ENCODE results near the gene OR2AG1. TPM values are rescaled to one million over a fixed set of nuclear protein-coding genes. Genes with fewer than 3 reads are reported as not detected.

The OR2AG1 gene
- total RNA-seq, 1 donor from 2014 or later, result not detected

- H3K4me1 ChIP-seq (ENCODE audit: insufficient read depth, low read length), result no peaks in the 10 kb centered on the region
- no peaks in the 10 kb centered on the region for H3K9me3 Mint-ChIP-seq (ENCODE audit: unreplicated experiment)
- no peak for TF ChIP-seq EZH2 (IDR thresholded peaks at IDR 0.05; ENCODE audit: insufficient read depth, low read length)
- TF ChIP-seq, protein P1, sequence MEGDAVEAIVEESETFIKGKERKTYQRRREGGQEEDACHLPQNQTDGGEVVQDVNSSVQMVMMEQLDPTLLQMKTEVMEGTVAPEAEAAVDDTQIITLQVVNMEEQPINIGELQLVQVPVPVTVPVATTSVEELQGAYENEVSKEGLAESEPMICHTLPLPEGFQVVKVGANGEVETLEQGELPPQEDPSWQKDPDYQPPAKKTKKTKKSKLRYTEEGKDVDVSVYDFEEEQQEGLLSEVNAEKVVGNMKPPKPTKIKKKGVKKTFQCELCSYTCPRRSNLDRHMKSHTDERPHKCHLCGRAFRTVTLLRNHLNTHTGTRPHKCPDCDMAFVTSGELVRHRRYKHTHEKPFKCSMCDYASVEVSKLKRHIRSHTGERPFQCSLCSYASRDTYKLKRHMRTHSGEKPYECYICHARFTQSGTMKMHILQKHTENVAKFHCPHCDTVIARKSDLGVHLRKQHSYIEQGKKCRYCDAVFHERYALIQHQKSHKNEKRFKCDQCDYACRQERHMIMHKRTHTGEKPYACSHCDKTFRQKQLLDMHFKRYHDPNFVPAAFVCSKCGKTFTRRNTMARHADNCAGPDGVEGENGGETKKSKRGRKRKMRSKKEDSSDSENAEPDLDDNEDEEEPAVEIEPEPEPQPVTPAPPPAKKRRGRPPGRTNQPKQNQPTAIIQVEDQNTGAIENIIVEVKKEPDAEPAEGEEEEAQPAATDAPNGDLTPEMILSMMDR (IDR thresholded peaks at IDR 0.05; ENCODE audit: insufficient read depth, low read depth, low read length), result peak; percentile 74
- FAIRE-seq, result no peak
- DNase-seq (ENCODE audit: low read depth), result peak; percentile 6
- no peaks in the 10 kb centered on the region for H3K4me1 Mint-ChIP-seq (ENCODE audit: low read depth, unreplicated experiment)
- H3K9me3 ChIP-seq (ENCODE audit: insufficient read depth, low read depth, low read length), result peaks cover 3% of the 10 kb centered on the region
- H3K36me3 ChIP-seq (ENCODE audit: insufficient read depth, low read length), result no peaks in the 10 kb centered on the region
- no peak overlapping the region for H2AFZ ChIP-seq (ENCODE audit: low read depth, low read length)
- no peaks in the 10 kb centered on the region for H3K27me3 Mint-ChIP-seq (ENCODE audit: low read depth, unreplicated experiment)
- H3K36me3 Mint-ChIP-seq (ENCODE audit: low read depth, unreplicated experiment), result no peaks in the 10 kb centered on the region
- no peak overlapping the region for H3K27ac ChIP-seq (ENCODE audit: low read depth, low read length)
- H3K79me2 ChIP-seq (ENCODE audit: insufficient read depth, low read length), result no peaks in the 10 kb centered on the region
- no peak overlapping the region for H3K9ac ChIP-seq (ENCODE audit: low read length)
- no peak overlapping the region for H3K4me3 Mint-ChIP-seq (ENCODE audit: unreplicated experiment)
- H3K4me3 ChIP-seq (ENCODE audit: insufficient read depth, low read depth, low read length), result no peak overlapping the region
- H3K4me2 ChIP-seq (ENCODE audit: low read length), result no peak overlapping the region
- H3K27ac Mint-ChIP-seq (ENCODE audit: unreplicated experiment), result no peak overlapping the region
- H4K20me1 ChIP-seq (ENCODE audit: insufficient read depth, low read length), result no peaks in the 10 kb centered on the region
- no peaks in the 10 kb centered on the region for H3K27me3 ChIP-seq (ENCODE audit: insufficient read depth, low read length)
These were observed 44.9 kb upstream of the OR2AG1 start for GRCh38 chr11:6737872-6738466.

DNA sequence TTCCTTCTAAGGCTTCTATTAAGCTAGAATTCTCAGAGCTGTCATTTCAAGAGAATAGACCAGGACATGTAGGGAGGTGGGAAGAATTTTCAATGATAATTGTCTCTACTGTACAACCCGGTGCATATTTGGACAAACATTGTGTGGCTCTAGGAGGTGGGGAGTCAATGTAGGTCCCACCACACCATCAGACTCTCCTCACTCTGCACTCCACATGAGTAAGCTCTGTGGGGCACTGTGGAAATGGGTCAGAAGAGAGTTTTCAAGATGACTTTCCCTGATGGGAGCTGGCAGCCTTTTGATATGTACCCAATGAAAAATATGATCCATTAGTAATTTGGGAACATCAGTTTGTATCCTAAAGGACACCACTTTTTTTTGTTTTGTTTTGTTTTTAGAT is 44.2 kb upstream of the OR2AG1 start:
- Histone ChIP-seq H2AFZ (ENCODE audit: low read depth, low read length) (no peak overlapping the region), H3K9ac (ENCODE audit: low read length) (no peak overlapping the region), H3K27ac (ENCODE audit: low read depth, low read length) (no peak overlapping the region), H4K20me1 (ENCODE audit: insufficient read depth, low read length) (no peaks in the 10 kb centered on the region), H3K36me3 (ENCODE audit: insufficient read depth, low read length) (no peaks in the 10 kb centered on the region), H3K4me2 (ENCODE audit: low read length) (no peak overlapping the region), H3K79me2 (ENCODE audit: insufficient read depth, low read length) (no peaks in the 10 kb centered on the region), H3K4me3 (ENCODE audit: insufficient read depth, low read depth, low read length) (no peak overlapping the region), H3K9me3 (ENCODE audit: insufficient read depth, low read depth, low read length) (peaks cover 3% of the 10 kb centered on the region), H3K27me3 (ENCODE audit: insufficient read depth, low read length) (no peaks in the 10 kb centered on the region), H3K4me1 (ENCODE audit: insufficient read depth, low read length) (no peaks in the 10 kb centered on the region)
- H3K4me3 Mint-ChIP-seq (ENCODE audit: unreplicated experiment), result no peak overlapping the region
- H3K27me3 Mint-ChIP-seq (ENCODE audit: low read depth, unreplicated experiment), result no peaks in the 10 kb centered on the region
- FAIRE-seq (no peak), DNase-seq (ENCODE audit: low read depth) (no peak)
- no peak overlapping the region for H3K27ac Mint-ChIP-seq (ENCODE audit: unreplicated experiment)
- no peaks in the 10 kb centered on the region for H3K36me3 Mint-ChIP-seq (ENCODE audit: low read depth, unreplicated experiment)
- TF ChIP-seq, protein P1 (IDR thresholded peaks at IDR 0.05; ENCODE audit: insufficient read depth, low read depth, low read length), result no peak
- TF ChIP-seq EZH2 (IDR thresholded peaks at IDR 0.05; ENCODE audit: insufficient read depth, low read length), result no peak
- no peaks in the 10 kb centered on the region for H3K9me3 Mint-ChIP-seq (ENCODE audit: unreplicated experiment)
- H3K4me1 Mint-ChIP-seq (ENCODE audit: low read depth, unreplicated experiment), result no peaks in the 10 kb centered on the region

GRCh38 chr11:6742260-6742659 is 40.6 kb upstream of the OR2AG1 start:
- Histone ChIP-seq H3K9ac (ENCODE audit: low read length) (no peak overlapping the region), H3K4me3 (ENCODE audit: insufficient read depth, low read depth, low read length) (no peak overlapping the region), H3K36me3 (ENCODE audit: insufficient read depth, low read length) (no peaks in the 10 kb centered on the region), H3K9me3 (ENCODE audit: insufficient read depth, low read depth, low read length) (no peaks in the 10 kb centered on the region), H3K4me2 (ENCODE audit: low read length) (no peak overlapping the region), H4K20me1 (ENCODE audit: insufficient read depth, low read length) (no peaks in the 10 kb centered on the region), H3K4me1 (ENCODE audit: insufficient read depth, low read length) (no peaks in the 10 kb centered on the region), H2AFZ (ENCODE audit: low read depth, low read length) (no peak overlapping the region), H3K27me3 (ENCODE audit: insufficient read depth, low read length) (no peaks in the 10 kb centered on the region), H3K79me2 (ENCODE audit: insufficient read depth, low read length) (no peaks in the 10 kb centered on the region), H3K27ac (ENCODE audit: low read depth, low read length) (no peak overlapping the region)
- DNase-seq (ENCODE audit: low read depth), result no peak
- no peaks in the 10 kb centered on the region for H3K36me3 Mint-ChIP-seq (ENCODE audit: low read depth, unreplicated experiment)
- FAIRE-seq, result no peak
- H3K4me3 Mint-ChIP-seq (ENCODE audit: unreplicated experiment), result no peak overlapping the region
- H3K9me3 Mint-ChIP-seq (ENCODE audit: unreplicated experiment), result no peaks in the 10 kb centered on the region
- H3K27me3 Mint-ChIP-seq (ENCODE audit: low read depth, unreplicated experiment), result no peaks in the 10 kb centered on the region
- H3K4me1 Mint-ChIP-seq (ENCODE audit: low read depth, unreplicated experiment), result no peaks in the 10 kb centered on the region
- no peak for TF ChIP-seq EZH2 (IDR thresholded peaks at IDR 0.05; ENCODE audit: insufficient read depth, low read length)
- TF ChIP-seq, protein P1 (IDR thresholded peaks at IDR 0.05; ENCODE audit: insufficient read depth, low read depth, low read length), result no peak
- H3K27ac Mint-ChIP-seq (ENCODE audit: unreplicated experiment), result no peak overlapping the region

All from astrocyte (in vitro differentiated cells and primary cell).